ENCODE results near the gene TXK. TPM values are rescaled to one million over a fixed set of nuclear protein-coding genes. Genes with fewer than 3 reads are reported as not detected.
A peak's percentile ranks its signal among the peaks of the same experiment; 100 is the strongest.

Gene TXK
- 0.39 TPM in 1 of 2 replicates, not detected in the other for total RNA-seq (2021)
- long read RNA-seq, result 0 reads

GRCh38 chr4:48134081-48134480 is at the start of gene TXK:
Gene TXK (minus strand): TSS chr4:48134250. CDS start chr4:48134170, 80 bp downstream.
- Histone ChIP-seq H3K79me1 (ENCODE audit: insufficient read depth, low read depth, low read length, poor library complexity, severe bottlenecking) (no peaks in the 10 kb centered on the region), H3K4me1 (ENCODE audit: insufficient read depth, low read length) (no peaks in the 10 kb centered on the region), H3K9ac (ENCODE audit: extremely low read depth, insufficient read length, low read length) (no peak within 1 kb of the TSS), H4K91ac (ENCODE audit: insufficient read length, low read depth, low read length) (no peak within 1 kb of the TSS), H2BK20ac (ENCODE audit: low read depth, low read length, poor library complexity, severe bottlenecking) (no peak within 1 kb of the TSS), H2BK120ac (ENCODE audit: low read depth, low read length, poor library complexity, severe bottlenecking) (no peak within 1 kb of the TSS), H3K18ac (ENCODE audit: insufficient read length, low read depth, low read length) (no peak within 1 kb of the TSS), H2BK5ac (ENCODE audit: insufficient read length, low read length) (no peak within 1 kb of the TSS), H3K4me2 (ENCODE audit: insufficient read depth, insufficient read length, low read length) (no peak within 1 kb of the TSS), H4K5ac (ENCODE audit: insufficient read length, low read depth, low read length) (no peak within 1 kb of the TSS), H2AFZ (ENCODE audit: low read length) (no peak within 1 kb of the TSS), H4K20me1 (ENCODE audit: control insufficient read depth, insufficient read depth, insufficient read length) (no peaks in the 10 kb centered on the region), H2BK12ac (ENCODE audit: insufficient read length, low read depth, low read length) (no peak within 1 kb of the TSS), H3K56ac (ENCODE audit: insufficient read length, low read depth, low read length) (no peak within 1 kb of the TSS), H3K9me3 (ENCODE audit: control insufficient read depth, low read depth, low read length) (no peaks in the 10 kb centered on the region), H3K79me2 (ENCODE audit: insufficient read depth, low read length) (no peaks in the 10 kb centered on the region), H3K27ac (ENCODE audit: insufficient read length, low read depth, low read length) (no peak within 1 kb of the TSS), H2BK15ac (ENCODE audit: low read depth, low read length) (no peak within 1 kb of the TSS), H3K27me3 (ENCODE audit: insufficient read depth, low read length) (no peaks in the 10 kb centered on the region), H4K8ac (replicated peaks; ENCODE audit: insufficient read length, low read depth, low read length) (no peak within 1 kb of the TSS), H2AK5ac (ENCODE audit: insufficient read length, low read length) (no peak within 1 kb of the TSS), H3K14ac (ENCODE audit: insufficient read depth, low read length) (no peak within 1 kb of the TSS), H3K23ac (ENCODE audit: insufficient read length, low read depth, low read length) (no peak within 1 kb of the TSS), H3K23me2 (ENCODE audit: insufficient read length, low read depth, low read length, poor library complexity, severe bottlenecking) (no peaks in the 10 kb centered on the region), H3T11ph (ENCODE audit: low read length) (no peak within 1 kb of the TSS), H3K4ac (ENCODE audit: low read depth, low read length) (no peak within 1 kb of the TSS)
- no peak for TF ChIP-seq CTCF (conservative IDR thresholded peaks at IDR 0.05)
- Mint-ChIP-seq H3K27ac (0 out of 7 replicates have a peak within 1 kb of the TSS, but pooled peaks of 1 of the 3 experiments have one; percentile 25), H3K36me3 (ENCODE audit: insufficient read depth in 1 of 3, low read depth in 3 of 3) (no peaks in the 10 kb centered on the region; a peak in 4 of 7 replicates), H3K4me3 (no peak within 1 kb of the TSS), H3K4me1 (peaks cover 7 to 16% of the 10 kb centered on the region in 2 experiments), H3K27me3 (ENCODE audit: low read depth) (peaks cover 2% of the 10 kb centered on the region; the same call in 1 of the 2 replicates), H3K9me3 (no peaks in the 10 kb centered on the region)
- no CpG with 5 or more reads among the region's 5 CpGs for WGBS (ENCODE audit: extremely low coverage, insufficient read length, low lambda C conversion rate)
- DNase-seq, result no peak

Data from H9 (cell line).